ENCODE results near the gene FARP2.

The FARP2 gene

DNA sequence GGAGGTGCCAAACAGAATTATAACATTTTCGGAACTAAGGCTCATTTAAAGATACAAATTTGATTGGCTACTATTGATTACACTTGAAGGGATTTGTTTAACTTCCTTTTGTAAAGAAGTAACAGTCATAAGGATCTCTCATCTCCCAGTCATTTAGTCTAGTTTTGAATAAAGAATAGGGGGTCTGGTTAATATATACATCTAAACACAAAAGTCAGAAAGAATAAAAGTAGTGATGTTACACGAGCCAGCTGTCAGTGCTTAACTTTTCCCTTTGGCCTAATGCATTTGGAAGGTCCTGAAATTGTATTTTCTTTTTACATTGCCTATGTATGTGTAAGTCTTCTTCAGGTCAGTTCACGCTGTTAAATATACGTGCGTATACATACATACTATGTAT is 32.3 kb upstream of the FARP2 start:
- Histone ChIP-seq H3K4me1 (ENCODE audit: control insufficient read depth, insufficient read depth, low read length, poor library complexity, severe bottlenecking) (peaks cover 7% of the 10 kb centered on the region), H3K27ac (ENCODE audit: insufficient read depth, low read length, poor library complexity, severe bottlenecking) (no peak overlapping the region), H3K9me3 (ENCODE audit: control insufficient read depth, low read length) (no peaks in the 10 kb centered on the region), H3K36me3 (ENCODE audit: control insufficient read depth, insufficient read depth, low read length) (peaks cover 23% of the 10 kb centered on the region), H3K27me3 (replicated peaks; ENCODE audit: control insufficient read depth, insufficient read depth, low read length, poor library complexity, severe bottlenecking) (no peaks in the 10 kb centered on the region), H3K4me3 (ENCODE audit: insufficient read depth, low read depth, low read length, poor library complexity, severe bottlenecking) (no peak overlapping the region)
- no peak for DNase-seq

- Histone ChIP-seq H3K9me3 (ENCODE audit: control insufficient read depth, low read length) (no peaks in the 10 kb centered on the region), H3K4me3 (ENCODE audit: insufficient read depth, low read depth, low read length, poor library complexity, severe bottlenecking) (no peak overlapping the region), H3K27me3 (replicated peaks; ENCODE audit: control insufficient read depth, insufficient read depth, low read length, poor library complexity, severe bottlenecking) (no peaks in the 10 kb centered on the region), H3K4me1 (ENCODE audit: control insufficient read depth, insufficient read depth, low read length, poor library complexity, severe bottlenecking) (peaks cover 7% of the 10 kb centered on the region), H3K36me3 (ENCODE audit: control insufficient read depth, insufficient read depth, low read length) (peaks cover 23% of the 10 kb centered on the region), H3K27ac (ENCODE audit: insufficient read depth, low read length, poor library complexity, severe bottlenecking) (no peak overlapping the region)
- no peak for DNase-seq
These were observed 31.3 kb upstream of the FARP2 start for GRCh38 chr2:241324775-241325174.

GRCh38 chr2:241325257-241325656 is 30.8 kb upstream of the FARP2 start:
- peaks cover 5% of the 10 kb centered on the region for H3K4me1 ChIP-seq (ENCODE audit: control insufficient read depth, insufficient read depth, low read length, poor library complexity, severe bottlenecking)
- H3K36me3 ChIP-seq (ENCODE audit: control insufficient read depth, insufficient read depth, low read length): peaks cover 23% of the 10 kb centered on the region
- H3K4me3 ChIP-seq (ENCODE audit: insufficient read depth, low read depth, low read length, poor library complexity, severe bottlenecking): no peak overlapping the region
- DNase-seq: no peak
- no peaks in the 10 kb centered on the region for H3K27me3 ChIP-seq (replicated peaks; ENCODE audit: control insufficient read depth, insufficient read depth, low read length, poor library complexity, severe bottlenecking)
- no peak overlapping the region for H3K27ac ChIP-seq (ENCODE audit: insufficient read depth, low read length, poor library complexity, severe bottlenecking)
- no peaks in the 10 kb centered on the region for H3K9me3 ChIP-seq (ENCODE audit: control insufficient read depth, low read length)

DNA sequence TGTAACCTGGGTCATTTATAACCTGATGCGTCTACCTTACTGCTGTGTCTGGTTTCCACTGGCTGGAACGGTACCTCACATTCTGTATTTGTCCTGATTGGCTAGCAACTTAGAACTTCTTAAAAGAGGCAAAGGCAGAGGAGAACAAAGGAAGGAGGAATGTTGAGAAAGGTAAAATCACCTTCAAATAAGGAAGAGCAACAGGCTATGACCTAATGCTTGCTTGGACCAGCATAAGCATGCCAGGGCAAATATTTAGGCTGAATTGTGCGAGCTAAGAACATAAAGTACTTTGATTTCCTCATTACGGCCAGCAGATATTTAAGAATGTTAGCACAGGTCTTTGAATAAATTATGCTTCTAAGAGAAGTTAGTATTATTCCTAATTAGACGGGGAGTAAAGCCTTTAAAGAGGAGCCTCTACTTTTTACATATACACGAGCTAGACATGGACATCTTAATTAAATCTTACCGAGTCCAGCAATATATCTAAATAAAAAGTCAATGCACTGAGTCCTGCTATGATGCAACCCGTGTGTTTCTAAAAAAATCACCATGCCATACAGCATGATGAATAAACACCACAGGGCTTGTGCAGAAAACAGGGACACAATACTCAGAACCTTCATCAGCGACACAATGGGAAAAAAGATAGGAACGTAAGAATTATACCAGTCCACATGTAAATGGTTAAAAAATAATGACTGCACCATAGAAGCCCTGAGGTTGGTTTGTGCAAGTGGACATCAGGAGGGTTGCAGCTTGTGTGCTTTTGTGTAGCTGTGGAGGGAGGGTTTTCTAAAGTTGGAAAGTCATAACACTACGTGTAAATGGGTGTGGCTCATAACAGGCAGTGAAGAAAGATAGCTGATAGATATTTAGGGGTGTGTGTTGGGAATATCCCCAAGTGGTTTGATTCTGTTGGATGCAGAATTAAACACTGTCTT is 26.1 kb upstream of the FARP2 start:
- Histone ChIP-seq H3K36me3 (ENCODE audit: control insufficient read depth, insufficient read depth, low read length) (peaks cover 29% of the 10 kb centered on the region), H3K4me3 (ENCODE audit: insufficient read depth, low read depth, low read length, poor library complexity, severe bottlenecking) (no peak overlapping the region), H3K9me3 (ENCODE audit: control insufficient read depth, low read length) (no peaks in the 10 kb centered on the region), H3K27me3 (replicated peaks; ENCODE audit: control insufficient read depth, insufficient read depth, low read length, poor library complexity, severe bottlenecking) (no peaks in the 10 kb centered on the region), H3K4me1 (ENCODE audit: control insufficient read depth, insufficient read depth, low read length, poor library complexity, severe bottlenecking) (no peaks in the 10 kb centered on the region), H3K27ac (ENCODE audit: insufficient read depth, low read length, poor library complexity, severe bottlenecking) (no peak overlapping the region)
- DNase-seq: no peak

GRCh38 chr2:241330616-241330981 is 25.5 kb upstream of the FARP2 start:
- H3K36me3 ChIP-seq (ENCODE audit: control insufficient read depth, insufficient read depth, low read length): peaks cover 25% of the 10 kb centered on the region
- no peak for DNase-seq
- H3K9me3 ChIP-seq (ENCODE audit: control insufficient read depth, low read length): no peaks in the 10 kb centered on the region
- H3K4me3 ChIP-seq (ENCODE audit: insufficient read depth, low read depth, low read length, poor library complexity, severe bottlenecking): no peak overlapping the region
- no peaks in the 10 kb centered on the region for H3K27me3 ChIP-seq (replicated peaks; ENCODE audit: control insufficient read depth, insufficient read depth, low read length, poor library complexity, severe bottlenecking)
- H3K4me1 ChIP-seq (ENCODE audit: control insufficient read depth, insufficient read depth, low read length, poor library complexity, severe bottlenecking): no peaks in the 10 kb centered on the region
- H3K27ac ChIP-seq (ENCODE audit: insufficient read depth, low read length, poor library complexity, severe bottlenecking): no peak overlapping the region

DNA sequence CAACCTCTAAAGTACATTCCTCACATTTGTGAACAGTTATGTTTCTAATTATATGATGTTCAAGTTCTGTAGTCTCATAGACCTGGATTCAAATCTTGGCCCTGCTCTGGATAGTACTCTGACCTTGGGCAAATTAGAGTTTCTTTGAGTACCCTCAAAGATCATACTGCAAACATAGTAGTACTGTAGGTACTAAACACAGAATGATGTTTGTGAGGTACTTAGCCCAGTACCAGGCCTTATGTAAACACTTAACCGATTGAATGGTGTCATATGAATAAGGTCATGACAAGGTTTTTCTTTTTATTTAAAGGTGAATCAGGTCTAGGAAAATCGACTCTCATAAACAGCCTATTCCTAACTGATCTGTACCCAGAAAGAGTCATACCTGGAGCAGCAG is 21.3 kb upstream of the FARP2 start:
- no peaks in the 10 kb centered on the region for H3K4me1 ChIP-seq (ENCODE audit: control insufficient read depth, insufficient read depth, low read length, poor library complexity, severe bottlenecking)
- H3K9me3 ChIP-seq (ENCODE audit: control insufficient read depth, low read length): no peaks in the 10 kb centered on the region
- no peaks in the 10 kb centered on the region for H3K27me3 ChIP-seq (replicated peaks; ENCODE audit: control insufficient read depth, insufficient read depth, low read length, poor library complexity, severe bottlenecking)
- DNase-seq: no peak
- H3K4me3 ChIP-seq (ENCODE audit: insufficient read depth, low read depth, low read length, poor library complexity, severe bottlenecking): no peak overlapping the region
- peaks cover 31% of the 10 kb centered on the region for H3K36me3 ChIP-seq (ENCODE audit: control insufficient read depth, insufficient read depth, low read length)
- no peak overlapping the region for H3K27ac ChIP-seq (ENCODE audit: insufficient read depth, low read length, poor library complexity, severe bottlenecking)

DNA sequence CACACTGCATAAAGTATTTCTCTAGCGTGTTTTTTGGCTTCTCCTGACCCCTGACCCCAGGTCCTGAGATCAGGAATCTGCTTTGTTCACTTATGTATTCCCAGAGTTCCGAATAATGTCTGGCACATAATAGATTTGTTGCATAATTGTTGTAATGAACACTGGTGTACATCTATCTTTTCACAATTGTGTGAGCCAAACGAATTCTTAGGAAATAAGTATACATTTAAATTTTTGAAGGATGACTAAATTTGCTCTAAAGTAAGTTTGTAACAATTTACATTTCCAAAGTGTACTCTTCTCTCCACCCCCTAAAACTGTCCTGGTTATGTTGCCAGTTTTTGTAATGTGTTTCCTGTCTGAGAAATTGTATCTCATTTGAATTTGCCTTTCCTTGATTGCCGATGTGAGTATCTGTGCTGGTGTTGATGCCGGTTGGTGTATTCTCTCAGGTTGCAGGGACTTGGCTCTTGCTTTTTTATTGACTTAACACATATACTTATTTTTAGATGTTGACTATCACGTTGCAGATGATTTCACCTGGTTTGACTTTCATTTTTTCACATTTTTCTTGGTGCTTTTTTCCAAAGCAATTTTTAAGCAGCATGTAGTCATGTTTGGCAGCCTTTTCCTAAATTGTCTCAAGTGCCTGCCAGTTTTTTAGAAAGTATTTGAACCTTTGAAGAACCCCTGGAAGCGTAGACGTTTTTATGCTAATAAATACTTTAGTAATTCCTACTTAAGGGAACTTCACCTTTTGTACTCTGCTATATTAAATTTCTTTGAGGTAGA is 16.1 kb upstream of the FARP2 start:
- no peak overlapping the region for H3K4me3 ChIP-seq (ENCODE audit: insufficient read depth, low read depth, low read length, poor library complexity, severe bottlenecking)
- peaks cover 47% of the 10 kb centered on the region for H3K36me3 ChIP-seq (ENCODE audit: control insufficient read depth, insufficient read depth, low read length)
- H3K27ac ChIP-seq (ENCODE audit: insufficient read depth, low read length, poor library complexity, severe bottlenecking): no peak overlapping the region
- H3K4me1 ChIP-seq (ENCODE audit: control insufficient read depth, insufficient read depth, low read length, poor library complexity, severe bottlenecking): no peaks in the 10 kb centered on the region
- H3K27me3 ChIP-seq (replicated peaks; ENCODE audit: control insufficient read depth, insufficient read depth, low read length, poor library complexity, severe bottlenecking): no peaks in the 10 kb centered on the region
- DNase-seq: no peak
- no peaks in the 10 kb centered on the region for H3K9me3 ChIP-seq (ENCODE audit: control insufficient read depth, low read length)

DNA sequence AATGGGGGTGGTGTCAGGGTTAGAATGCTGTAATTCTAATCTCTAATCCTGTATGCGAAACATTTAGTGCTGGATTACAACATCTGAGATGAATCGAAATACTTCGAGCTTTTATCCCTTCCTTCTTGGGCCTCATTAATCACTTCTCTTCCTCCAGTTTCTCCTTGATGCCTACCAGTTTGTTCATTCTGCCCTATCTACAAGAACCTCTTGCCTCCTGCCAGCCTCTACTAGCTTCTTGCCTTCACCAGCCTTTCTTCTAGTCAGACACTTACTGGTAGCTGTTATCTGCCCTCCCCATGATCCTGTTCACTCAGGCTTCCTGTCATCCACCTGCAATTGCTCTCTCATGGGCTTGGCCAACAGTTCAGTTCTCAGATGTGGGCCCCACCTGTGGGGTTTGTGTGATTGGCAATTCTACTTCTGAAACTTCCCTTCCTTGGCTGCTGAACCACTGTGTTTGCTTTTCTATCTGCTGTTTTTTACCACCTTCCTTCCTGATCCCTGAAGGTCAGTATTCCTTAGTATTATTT is 15.4 kb upstream of the FARP2 start:
- Histone ChIP-seq H3K27me3 (replicated peaks; ENCODE audit: control insufficient read depth, insufficient read depth, low read length, poor library complexity, severe bottlenecking) (no peaks in the 10 kb centered on the region), H3K9me3 (ENCODE audit: control insufficient read depth, low read length) (no peaks in the 10 kb centered on the region), H3K36me3 (ENCODE audit: control insufficient read depth, insufficient read depth, low read length) (peaks cover 54% of the 10 kb centered on the region), H3K4me1 (ENCODE audit: control insufficient read depth, insufficient read depth, low read length, poor library complexity, severe bottlenecking) (no peaks in the 10 kb centered on the region), H3K27ac (ENCODE audit: insufficient read depth, low read length, poor library complexity, severe bottlenecking) (no peak overlapping the region), H3K4me3 (ENCODE audit: insufficient read depth, low read depth, low read length, poor library complexity, severe bottlenecking) (no peak overlapping the region)
- DNase-seq: no peak

GRCh38 chr2:241344925-241345651 is 11.0 kb upstream of the FARP2 start:
- Histone ChIP-seq H3K4me1 (ENCODE audit: control insufficient read depth, insufficient read depth, low read length, poor library complexity, severe bottlenecking) (no peaks in the 10 kb centered on the region), H3K4me3 (ENCODE audit: insufficient read depth, low read depth, low read length, poor library complexity, severe bottlenecking) (no peak overlapping the region), H3K27me3 (replicated peaks; ENCODE audit: control insufficient read depth, insufficient read depth, low read length, poor library complexity, severe bottlenecking) (no peaks in the 10 kb centered on the region), H3K27ac (ENCODE audit: insufficient read depth, low read length, poor library complexity, severe bottlenecking) (no peak overlapping the region), H3K36me3 (ENCODE audit: control insufficient read depth, insufficient read depth, low read length) (peaks cover 67% of the 10 kb centered on the region), H3K9me3 (ENCODE audit: control insufficient read depth, low read length) (no peaks in the 10 kb centered on the region)
- DNase-seq: no peak
